HuH-7 (cell line): ENCODE measurements around the gene TSPEAR.

Experiments
- DNase-seq: peaks from one replicate; pipeline ENCODE4 v3.0.0; 2011; ENCODE audit warnings: low spot score

Gene TSPEAR

DNA sequence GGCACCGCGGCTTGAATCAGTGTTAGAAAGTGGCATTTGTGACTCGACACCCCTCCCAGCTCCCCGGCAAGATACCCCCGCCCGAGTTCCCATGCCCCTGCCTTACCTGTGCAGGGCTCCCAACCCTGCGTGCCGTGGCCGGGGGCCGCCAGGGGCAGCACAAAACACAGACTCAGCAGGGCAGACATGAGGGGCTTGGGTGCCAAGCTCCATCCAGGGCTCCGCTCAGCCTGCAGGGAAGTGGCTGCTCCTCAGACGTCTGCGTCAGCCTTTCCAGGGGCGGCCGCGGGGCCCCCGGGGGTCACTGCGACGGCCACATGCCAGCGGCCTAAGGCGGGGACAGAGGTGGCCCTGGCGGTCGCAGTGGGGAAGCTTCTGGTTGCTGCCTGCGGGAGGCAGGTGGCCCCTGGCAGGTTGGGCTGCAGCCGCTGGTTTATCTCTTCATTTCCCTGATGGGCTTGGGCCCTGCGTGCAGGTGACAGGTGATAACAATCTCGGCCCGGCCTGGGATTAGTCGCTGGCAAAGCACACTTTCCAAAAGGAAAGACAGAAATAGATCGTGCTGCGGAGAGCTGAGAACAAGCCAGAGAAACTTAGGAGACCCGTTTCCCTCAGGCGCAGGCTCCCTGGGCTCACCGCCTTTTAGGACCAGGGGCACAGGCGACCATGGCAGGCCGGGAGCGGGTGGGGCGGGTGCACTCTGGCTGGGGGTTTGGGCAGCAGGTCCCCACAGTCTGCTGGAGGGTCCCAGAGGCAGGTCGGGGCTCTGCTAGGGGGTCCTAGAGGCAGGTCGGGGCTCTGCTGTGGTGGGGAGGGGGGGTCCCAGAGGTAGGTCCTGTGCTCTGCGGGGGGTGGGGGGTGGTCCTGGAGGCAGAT, at the start of gene TSPEAR:
Gene TSPEAR, minus strand, starts transcription at position 246 of the 876 bp plus-strand sequence. Its CDS starts 58 bp downstream, at position 188.
- no peak for DNase-seq

DNA sequence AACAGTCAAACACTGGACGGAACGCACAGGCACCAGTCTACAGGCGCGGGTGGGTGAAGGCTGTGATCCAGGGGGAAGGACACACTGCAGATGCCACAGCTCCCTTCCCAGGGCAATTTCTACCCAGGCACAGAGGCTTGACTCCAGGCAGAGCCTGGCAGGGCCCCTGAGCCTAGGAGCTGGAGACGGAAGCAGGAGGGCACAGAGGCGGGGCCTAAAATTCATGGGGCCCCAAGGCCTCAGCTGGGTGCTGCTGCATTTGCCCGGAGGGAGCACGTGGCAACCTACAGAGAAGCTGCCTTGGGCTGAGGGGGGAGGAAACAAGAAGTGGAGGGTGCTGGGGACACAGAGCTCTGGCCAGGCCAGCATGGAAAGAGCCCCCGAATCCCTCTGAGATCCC, 49.0 kb upstream of the TSPEAR start:
- no peak for DNase-seq

DNA sequence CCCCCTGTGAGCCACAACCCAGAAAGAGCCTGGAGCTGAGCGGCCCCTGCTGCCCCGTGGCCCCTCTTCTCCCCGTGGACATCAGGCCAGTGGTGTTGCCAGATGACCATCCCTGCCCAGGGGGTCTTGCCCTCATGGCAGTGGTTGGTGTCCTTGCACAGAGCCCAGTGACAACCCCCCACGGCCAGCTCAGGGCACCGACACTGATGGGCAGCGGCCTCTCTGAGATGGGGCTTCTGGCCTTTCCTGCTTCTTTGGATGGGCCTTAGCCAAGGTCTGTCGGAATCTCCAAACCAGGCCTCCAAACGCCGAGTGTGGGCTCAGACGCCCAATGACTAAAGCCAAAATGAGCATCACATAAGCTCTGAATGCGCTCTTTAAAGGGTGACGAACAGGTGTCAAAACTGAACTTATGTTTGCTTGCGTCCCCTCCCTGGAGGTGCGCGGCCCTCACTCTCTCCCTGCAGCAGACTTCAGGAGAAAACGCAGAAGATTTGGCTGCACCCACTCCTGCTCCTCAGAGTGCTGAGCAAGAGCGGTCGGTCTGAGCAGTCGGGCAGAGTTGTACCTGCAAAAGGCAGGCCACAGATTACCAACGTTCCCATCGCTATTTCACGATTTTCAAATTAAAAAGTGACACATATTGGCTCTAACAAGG, 48.4 kb upstream of the TSPEAR start:
- no peak for DNase-seq

DNA sequence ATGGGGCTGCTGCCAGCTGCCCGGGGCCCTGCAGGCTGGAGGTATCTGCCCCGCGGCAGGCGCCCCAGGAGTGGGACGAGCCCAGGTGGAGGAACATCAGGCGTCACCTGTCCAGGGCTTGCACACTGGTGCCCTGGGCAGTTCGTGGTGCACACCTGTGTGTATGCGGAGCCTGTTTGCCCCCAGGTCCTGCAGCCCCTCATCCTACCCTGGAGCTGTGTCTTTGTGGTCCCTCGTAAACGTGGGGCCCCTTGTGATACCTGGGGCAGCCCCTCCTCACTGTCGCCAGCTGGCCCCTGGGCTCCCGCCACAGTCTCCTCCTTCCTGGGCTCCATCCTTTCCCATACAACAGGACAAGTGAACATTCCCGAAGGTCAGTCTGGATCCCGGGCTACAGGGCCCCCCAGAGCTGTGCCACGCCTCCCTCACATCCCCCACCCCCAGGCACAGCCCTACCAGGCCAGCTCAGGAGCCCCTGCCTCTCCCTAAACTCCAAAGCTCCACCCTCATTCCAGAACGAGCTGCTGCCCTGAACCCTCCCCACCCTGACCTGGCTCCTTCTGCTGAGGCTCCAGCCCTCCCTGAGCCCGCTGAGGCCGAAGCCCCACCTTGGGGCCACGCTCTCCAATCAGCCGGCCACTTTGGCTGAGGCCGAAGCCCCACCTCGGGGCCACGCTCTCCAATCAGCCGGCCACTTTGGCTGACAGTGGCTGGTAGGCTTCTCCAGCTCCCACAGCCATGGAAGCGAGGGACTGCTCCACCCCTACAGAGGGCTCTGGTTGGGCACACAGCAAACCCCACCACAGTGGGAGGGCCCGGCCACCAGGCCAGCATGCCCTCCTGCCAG, 47.6 kb upstream of the TSPEAR start:
- DNase-seq, result no peak

DNA sequence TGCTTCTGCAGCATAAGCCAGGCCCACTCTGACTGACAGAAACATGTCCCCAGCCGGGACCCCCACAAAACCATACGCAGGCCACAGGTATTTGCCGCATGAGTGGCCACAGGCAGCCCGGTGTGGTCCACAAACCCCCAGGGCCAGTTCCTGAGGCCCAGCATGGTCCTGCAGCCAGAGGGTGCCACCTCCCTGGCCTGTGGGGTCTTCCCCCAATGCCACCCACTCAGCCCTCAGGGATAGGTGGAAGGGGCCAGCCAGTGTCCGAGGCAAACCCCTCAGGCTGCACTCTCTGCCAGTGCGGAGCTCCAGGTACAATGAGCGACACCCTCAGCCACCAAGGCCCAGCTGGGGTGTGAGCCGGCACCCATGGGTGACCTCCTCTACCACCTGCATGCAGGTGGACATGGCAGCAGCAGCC, 46.8 kb upstream of the TSPEAR start:
- DNase-seq, result no peak

DNA sequence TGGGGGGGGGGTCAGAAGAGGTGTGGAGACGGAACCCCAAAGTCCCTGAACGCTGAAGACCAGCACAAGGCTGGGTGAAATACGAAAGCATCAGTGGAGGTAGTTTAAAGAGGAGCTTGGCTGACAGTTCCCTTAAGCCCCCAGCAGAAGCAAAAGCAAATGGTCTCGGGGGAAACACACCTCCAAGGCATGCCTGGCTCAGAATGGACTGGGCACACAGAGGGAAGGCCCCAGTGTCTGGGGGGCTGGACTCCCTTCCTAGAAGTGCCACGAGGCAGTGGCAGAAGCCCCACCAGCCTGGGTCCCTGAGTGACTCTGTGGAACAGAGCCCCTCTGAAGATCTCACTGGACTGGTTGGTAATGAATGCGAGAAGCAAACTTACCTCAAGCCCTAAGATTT, 46.4 kb upstream of the TSPEAR start:
- DNase-seq, result no peak

DNA sequence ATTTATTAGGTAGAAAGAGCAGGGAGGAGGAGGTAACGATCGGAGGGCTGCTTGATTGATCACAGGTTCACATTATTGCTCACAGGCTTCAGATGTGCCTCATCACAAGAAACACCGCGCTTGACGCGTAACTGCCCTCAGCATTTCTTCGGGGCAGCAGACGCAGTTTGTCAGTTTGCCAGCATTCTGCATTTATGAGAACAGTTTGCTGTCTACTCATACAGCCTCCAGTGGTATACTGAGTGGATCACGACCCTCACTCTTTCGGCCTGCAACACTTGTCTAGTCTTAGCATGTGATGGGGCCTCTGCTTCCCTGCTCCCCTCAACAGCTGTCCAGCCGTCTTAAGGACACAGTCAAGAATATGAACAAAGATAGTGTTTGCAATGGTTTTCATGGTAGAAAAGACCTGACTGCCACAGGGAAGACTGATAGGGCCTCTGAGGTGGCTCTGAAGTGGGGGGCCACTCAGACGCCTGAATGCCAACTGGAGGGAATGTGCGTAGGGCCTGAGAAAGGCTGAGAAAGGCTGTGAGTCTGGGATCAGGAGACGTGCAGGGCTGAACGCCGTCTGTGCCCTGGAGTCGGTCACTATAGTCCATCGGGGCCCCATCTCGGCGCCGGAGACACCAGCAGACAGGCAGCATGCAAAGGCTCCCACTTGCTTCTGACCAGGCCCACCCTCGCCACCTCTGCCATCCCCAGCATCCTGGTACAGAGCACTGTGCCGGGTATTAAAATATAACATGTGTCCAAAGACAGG, 45.2 kb upstream of the TSPEAR start:
- no peak for DNase-seq

DNA sequence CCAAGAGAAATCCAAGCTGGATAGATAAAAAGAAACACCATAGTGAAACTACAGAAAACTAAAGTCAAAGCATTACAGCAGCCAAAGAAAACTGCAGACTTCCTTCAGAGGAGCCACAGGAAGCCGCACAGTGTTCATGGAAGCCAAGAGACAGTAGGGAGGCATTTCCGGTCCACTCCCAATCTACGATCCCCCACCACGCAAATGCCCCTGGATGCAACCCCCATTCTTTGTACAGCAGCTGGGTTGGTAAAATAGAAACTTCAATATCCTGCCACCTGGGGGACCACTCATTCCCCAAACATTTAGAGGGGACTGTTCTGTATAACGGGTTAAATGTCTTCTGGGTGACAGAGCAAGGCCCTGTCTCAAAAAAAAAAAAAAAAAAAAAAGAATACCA, 43.9 kb upstream of the TSPEAR start:
- DNase-seq, result no peak

DNA sequence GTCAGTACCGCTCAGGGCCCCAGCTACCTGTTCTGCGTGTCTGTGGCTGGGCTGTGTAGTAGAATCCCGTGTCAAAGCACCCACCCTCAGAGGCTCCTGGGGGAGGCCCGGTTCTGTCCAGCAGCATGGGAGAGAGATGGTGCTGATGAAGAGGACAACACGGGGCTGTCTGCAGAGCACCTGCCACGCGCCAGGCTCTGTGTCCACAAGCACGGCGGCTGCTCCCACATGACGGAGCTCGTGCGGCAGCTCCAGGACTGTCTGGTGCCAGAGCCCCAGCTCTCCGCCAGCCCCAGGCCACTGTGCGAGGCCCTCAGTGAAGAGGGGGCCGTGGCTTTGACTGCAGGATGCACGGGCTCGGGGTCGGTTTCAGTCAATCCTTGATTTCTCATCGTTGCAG, 42.0 kb upstream of the TSPEAR start:
- DNase-seq, result no peak

DNA sequence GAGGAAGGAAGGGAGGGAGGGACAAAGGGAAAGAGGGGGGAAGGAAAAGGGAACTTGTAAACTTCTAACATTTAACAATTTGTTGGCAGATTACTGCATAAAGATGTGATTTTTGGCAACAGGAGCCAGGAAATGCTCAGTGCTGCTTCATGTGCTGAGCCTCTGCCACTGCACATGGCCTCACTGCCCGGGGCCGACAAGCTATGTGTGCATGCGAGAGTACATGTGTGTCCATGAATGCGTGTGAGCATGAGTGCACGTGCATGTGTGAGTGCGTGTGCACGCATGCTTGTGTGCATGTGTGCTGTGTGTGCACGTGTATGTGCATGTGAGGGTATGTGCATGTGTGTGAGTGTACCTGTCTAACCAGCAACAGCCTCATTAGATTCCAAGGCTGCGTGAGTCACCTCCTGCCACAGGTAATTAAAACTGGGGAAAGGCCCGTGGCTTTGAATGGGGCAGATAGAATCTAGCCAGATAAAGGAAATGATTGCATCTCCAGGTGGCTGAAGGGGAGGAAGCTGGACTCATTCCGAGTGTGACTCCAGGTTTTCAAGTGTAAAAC, 41.4 kb upstream of the TSPEAR start:
- no peak for DNase-seq

DNA sequence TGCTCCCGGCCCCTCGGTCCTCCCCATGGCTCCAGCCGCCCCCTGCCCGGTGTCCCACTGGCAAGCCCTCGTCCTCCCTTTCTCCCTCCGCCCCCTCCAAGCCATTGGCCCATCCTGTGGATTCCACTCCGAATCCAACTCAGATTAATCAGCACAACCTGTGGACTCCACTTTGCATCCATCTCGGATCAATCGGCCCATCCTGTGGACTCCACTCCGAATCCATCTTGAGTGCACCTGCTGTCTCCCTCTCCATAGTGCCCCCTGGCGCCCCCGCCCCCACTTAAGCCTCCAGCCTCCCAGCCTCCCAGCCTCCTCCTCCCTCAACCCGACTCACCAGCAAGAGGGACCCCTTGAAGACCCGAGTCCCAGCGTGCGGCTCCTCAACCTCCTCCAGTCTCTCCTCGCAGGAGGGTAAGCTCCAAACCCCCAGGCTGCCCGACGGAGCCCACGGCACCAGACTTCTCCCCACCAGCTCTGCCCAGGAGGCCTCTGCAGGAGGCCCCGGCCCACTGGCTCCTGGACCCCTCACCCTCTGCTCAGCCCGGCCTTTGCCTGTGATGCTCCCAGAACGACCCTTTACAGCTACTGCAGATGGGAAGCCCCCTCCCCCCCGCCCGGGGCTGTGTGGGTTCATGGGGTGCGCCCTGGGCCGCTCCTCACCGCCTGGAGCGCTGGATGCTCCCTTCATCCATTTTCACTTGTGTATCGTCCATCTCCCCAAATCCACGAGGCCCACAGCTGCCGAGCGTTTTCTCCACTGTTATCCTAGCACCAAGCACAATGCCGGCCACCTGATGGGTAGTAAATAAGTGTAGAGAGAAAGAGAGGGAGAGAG, 40.6 kb upstream of the TSPEAR start:
- DNase-seq, result no peak

DNA sequence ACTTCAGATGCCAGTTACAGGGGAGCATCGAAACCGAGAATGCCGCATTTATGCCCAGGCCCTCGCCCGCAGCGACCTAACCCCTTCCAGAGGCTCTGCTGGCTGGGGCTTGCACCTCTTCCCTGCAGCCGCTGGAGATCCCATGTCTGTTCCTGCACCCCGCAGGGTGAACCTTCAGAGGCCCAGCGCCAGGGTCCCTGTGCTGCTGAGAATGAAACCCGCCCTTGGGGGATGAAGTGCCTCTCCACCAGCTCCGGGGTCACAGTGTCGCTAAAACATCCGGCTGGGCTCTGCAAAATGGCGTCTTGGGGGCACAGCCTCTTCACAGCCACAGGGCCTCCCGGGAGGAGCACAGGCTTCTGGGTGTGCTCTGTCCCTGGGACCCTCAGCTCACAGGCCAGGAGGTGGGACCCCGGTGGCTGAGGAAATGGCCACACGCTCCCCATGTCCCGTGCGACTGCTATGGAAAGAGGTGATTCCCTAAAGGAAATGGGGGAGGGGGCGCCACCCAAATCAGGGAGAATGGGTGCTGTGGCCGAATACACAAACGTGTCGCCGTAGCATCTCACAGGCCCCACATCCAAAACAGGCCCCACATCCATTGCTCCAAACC, 39.9 kb upstream of the TSPEAR start:
- no peak for DNase-seq

DNA sequence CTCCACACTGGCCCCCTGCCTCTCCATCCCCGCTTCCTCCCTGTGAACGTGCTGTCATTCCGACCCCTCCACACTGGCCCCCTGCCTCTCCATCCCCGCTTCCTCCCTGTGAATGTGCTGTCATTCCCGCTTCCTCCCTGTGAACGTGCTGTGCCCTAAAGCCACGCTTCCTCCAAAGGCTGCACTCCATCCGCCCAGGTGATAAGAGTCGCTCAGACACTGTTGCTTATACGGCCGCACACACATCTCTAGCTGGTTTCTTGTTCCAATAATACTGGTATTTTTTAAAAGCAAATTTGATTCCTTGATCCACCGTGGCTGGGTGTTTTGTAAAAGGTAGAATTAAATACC, 39.3 kb upstream of the TSPEAR start:
- DNase-seq, result no peak

DNA sequence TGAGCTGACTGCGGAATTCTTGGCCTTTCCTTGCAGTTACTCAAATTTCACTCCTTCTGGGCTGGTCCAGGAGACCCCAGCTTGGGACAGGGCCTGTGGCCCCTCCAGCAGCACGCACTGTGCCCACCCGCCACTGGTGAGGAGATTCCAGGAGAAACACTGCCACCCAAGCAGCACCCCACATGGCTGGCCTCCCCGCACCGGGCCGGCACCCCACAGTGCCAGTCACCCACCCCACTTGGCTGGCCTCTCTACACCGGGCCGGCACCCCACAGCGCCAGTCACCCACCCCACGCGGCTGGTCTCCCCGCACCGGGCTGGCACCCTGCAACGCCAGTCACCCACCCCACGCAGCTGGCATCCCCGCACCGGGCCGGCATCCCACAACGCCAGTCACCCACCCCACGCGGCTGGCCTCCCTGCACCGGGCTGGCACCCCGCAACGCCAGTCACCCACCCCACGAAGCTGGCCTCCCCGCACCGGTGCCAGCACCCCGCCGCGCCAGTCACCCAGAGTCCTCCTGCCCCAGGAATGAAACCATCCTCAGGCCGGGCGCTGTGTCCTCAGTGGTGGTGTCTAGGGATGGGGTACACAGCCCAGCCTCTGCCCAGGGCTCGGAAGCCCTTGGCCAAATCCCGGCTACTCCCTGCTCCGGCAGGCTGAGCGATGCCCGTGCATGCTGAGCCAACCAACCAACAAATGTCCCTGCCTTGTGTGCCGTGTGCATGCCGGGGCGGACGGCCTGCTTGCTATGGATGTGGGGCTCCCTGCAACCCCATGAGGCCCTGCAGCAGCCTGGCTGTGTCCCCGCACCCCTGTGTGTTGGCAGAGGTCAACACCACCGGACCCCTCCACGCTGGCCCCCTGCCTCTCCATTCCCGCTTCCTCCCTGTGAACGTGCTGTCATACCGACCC, 38.6 kb upstream of the TSPEAR start:
- no peak for DNase-seq

DNA sequence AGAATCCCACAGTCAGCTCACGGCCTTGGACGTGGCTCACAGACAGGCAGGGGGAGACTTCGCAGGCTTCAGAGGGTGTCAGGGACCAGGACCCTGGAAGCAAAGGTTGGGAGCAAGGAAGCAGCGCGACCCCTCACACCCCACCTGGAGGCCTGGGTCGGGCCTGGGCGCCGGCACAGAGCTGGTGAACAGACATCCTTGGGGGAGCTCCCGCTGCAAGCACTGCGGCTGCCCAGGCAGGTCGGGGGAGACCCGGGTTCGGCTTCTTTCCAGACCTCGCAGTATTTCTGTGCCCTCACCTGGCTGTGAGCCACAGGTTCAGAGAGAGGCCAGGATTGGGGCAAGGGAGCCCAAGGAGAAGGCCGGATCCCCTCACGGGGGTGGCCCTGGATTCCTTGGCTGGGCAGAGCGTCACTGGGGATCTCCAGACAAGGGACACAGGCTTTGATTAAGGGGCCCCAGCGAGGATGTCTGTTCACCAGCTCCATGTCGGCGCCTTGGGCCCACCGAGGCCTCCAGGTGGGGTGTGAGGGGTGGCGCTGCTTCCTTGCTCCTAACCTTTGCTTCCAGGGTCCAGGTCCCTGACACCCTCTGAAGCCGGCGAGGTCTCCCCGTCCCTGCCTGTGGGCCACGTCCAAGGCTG, 37.9 kb upstream of the TSPEAR start:
- DNase-seq, result no peak

DNA sequence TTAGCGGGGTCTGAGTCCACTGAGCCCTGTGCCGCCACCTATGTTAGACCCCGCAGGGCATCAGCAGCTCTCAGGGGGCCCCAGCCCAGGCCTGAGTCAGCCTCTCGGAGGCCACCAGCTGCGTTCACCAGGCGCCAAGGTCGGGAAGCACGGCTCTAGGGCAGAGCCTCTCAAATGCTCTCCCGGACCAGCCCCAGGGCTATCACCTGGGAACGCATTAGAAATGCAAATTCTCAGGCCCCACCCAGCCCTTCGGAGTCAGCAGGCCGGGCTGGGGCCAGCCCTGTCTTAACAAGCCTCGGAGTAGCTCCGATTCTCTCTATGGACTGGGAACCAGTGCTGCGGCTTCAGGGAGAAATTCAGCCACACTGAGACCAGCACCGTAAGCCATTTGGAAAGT, 37.2 kb upstream of the TSPEAR start:
- DNase-seq, result no peak

DNA sequence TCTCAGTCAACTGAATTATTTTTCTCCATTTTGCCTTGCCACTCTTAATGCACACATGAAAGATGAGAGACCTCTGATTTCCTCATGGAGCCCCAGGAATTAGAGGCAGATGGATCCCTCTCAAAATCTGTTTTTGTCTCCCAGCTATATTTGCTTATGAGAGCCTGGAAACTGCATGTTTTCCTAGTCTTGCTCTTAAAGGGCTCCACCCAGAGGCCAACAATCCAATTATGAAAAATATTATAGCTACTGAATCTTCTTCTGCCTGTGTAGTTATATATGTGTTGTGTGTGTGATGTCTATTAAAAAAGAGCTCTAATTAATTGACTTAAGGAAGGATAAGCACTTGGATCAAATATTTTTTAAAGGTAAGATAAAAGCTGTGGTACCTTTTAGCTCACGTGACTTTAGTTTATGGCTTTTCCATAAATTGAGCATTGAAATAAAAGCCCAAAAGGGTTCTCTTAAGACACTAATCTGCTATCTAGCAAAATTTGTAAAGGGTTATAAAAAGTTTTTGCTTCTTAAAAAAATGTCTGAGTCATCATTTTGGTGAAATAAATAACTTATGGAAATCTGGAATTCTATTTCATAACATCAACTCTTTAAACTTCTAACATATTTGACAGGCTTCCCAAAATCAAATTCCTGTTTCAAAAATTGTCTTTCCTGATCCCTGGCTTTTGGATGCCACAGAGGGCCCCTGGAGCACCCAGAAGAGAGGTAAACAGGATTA, 31.2 kb upstream of the TSPEAR start:
- no peak for DNase-seq

DNA sequence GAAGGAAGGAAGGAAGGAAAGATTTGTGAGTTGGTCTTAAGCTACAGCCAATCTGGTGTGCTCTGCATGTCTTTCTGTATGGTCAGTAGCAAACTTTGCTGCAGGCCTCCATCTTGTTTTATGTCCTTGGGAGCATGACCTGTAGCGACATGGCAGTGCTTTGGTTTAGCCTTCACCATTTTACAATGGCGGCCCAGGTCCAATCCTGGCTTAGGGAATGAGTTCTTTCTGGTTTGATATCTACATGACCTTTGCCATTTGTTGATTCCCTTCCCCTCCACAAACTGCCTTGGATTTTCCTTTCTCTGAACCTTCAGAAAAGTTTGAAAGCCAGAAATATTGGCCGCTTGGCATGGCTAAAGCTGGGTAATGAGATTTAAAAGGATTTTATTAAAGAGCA, 30.5 kb upstream of the TSPEAR start:
- no peak for DNase-seq
